NCI-H1417 treated with DMSO at 0.1 percent for 48 hours (cell line): Measurements from ENCODE around the gene NSG2.
"Not testable (repeated sequence)": the region's sequence is repeated elsewhere in the genome, so short reads cannot be mapped to it uniquely, and the experiment has no call there.

Source experiments
- DNase-seq: peaks from one replicate; lab custom pipeline; 2025; lab: John Stamatoyannopoulos, UW

Gene NSG2

GRCh38 chr5:174101195-174101730, 55.8 kb downstream of the NSG2 start:
- no peak for DNase-seq

DNA sequence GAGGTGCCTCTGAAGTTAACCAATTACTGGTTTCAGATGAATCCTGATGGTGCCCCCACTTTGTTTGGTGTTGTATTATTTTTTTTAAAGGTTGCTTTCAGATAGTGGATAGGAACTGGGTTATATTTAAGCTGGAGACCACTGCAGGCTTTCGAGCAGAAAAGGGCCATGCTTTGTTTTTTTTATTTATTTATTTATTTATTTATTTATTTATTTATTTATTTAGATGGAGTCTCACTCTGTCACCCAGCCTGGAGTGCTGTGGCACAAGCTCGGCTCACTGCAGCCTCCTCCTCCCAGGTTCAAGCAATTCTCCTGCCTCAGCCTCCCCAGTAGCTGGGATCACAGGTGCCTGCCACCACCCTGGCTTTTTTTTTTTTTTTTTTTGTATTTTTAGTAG, 57.1 kb downstream of the NSG2 start:
- not testable (repeated sequence) for DNase-seq

DNA sequence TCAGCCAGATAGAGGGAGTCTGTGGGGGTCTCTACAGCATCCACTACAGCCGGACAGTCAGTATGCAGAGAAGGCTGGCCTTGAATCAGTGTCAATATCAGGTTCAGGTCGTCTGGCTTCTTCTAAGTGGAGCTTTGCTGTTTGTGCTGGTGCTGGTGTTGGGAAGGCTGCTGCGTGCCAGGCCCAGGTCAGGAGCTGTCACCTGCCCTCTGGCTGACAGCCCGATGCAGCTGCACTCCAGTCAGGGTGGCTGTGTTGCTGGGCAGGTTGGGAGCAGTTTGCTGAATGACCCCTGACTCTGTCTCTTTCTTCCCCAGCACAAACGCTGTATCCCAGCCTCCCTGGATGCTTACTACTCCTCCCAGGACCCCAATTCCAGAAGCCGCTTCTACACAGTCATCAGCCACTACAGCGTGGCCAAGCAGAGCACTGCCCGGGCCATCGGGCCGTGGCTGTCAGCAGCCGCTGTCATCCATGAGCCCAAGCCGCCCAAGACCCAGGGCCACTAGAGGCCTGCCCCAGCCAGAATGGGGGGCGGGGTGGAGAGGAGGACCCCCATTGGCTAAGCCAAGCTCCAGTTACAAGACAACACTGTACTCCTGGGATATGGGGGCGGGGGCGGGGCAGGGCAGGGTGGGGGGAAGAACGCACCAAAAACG, 61.6 kb downstream of the NSG2 start:
- DNase-seq = no peak

- DNase-seq = no peak
Observed at GRCh38 chr5:174108745-174109144, 63.2 kb downstream of the NSG2 start.

GRCh38 chr5:174109698-174110260, 64.3 kb downstream of the NSG2 start:
- no peak for DNase-seq

DNA sequence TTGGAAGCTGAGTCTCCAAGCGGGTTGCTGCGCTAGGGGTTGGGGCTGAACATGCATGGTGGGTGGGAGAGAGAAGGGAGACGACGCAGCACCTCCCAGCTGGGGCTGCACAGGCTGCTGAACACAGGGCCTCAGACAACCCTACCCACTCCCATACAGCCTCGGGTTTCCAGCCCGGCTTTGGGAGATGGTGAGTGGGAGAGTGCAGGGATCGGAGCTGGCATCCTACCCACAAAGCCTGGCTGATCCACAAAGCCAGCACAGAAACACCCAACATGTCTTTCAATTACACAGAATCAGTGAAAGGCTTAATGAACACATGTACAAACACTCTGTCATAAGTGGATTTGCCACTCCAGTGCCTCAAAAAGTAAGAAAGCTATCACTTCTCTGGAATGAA, 64.8 kb downstream of the NSG2 start:
- DNase-seq = no peak

DNA sequence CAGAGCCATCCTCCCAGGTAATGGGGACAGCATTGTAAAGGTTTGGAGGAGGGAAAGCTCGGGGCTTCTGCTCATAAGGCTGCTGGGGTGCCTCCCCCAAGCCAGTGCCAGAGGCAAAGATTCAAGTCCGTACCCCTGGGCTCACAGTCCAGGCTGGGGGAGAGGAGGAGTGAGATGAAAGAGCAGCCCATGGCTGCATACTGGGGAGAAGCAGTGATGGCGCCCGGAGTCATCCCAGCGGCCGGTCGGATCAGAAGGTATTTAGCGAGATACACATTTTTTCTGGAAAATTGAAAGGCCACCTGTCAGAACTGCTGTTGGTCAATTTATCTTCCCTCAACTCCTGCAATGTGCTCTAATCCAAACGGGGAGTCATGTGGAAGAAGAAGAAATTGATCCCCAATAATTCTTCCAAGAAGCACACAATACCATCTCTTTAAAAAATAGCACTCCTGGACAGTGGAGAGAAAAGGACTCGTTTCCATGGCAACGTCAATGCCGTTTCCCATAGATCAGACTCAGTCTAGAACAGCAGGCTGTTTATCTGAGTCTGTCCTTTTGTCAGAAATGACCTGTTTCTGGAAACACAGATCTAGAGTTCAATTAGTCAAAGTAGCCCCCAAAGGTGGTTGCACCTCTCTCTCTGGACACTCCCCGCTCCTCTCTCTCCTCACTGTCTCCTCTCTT, 65.9 kb downstream of the NSG2 start:
- no peak for DNase-seq

DNA sequence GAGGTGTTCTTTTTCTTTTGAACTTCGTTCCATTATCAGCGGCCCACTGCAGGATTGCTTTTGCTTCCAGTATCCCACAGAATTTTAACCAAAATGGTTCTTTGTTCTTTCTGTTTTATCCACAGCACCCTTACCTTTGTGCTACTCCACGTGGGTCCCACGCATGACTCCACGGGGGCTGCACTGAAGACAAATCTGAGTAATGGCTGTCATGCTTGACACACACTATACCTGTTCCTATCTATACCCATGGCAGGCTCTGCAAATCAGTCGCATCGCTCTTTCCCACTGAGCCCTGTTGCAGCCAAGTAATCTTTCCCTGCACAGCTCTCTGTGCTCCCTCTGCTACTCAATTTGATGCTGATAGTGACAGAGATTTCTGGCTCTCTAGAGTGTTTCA, 69.7 kb downstream of the NSG2 start:
- no peak for DNase-seq

DNA sequence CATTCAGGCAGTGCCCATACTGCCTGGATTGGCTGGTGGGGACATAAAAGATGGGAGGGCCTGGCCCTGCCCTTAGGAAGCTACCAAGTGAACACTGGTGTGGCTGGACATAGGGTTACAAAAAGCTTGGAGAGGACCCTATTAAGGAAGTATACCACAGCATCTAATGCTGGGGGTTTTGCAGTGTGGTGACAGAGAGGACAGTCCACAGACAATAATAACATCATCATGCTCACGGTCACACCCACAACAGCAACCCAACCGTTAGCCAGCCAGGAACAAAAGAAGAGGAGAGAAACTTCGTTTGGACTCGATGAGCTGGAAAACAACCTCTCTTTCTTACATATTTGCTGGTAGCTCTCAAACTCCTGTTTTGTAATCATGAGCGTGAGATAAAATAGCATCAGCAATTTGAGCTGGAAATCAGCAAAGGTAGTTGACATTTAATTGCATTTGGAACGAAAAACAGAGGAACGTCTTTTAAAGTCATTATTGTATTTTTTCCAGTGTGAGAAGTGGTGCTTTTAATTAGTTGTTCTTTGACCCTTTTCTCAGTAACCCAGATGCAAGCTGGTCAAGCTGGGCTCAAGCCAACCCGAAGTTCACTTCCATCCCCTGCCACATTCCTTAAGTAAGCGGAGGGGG, 73.4 kb downstream of the NSG2 start:
- no peak for DNase-seq

GRCh38 chr5:174119468-174119881, 74.0 kb downstream of the NSG2 start:
- DNase-seq = no peak

GRCh38 chr5:174120401-174121005, 75.0 kb downstream of the NSG2 start:
- DNase-seq = no peak

- DNase-seq = no peak
Observed at GRCh38 chr5:174134545-174134944, 89.0 kb downstream of the NSG2 start.

DNA sequence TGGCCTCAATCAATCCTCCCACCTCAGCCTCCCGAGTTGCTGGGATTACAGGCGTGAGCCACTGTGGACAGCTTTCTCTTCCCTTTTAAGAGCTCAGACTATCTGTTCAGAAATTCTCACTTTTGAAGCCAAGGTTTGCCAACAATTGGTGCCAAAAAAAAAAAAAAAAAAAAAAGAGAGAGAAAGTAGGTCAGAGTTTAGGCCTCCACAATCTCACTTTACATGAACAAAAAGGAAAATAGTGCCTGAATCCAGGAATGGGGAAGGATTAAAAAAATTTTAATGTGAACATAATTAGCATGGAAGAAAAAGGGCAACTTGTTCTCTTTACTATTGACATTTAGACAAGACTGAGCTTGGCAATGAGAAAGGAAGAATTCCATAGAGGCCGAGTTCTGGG, 94.1 kb downstream of the NSG2 start:
- DNase-seq = no peak

DNA sequence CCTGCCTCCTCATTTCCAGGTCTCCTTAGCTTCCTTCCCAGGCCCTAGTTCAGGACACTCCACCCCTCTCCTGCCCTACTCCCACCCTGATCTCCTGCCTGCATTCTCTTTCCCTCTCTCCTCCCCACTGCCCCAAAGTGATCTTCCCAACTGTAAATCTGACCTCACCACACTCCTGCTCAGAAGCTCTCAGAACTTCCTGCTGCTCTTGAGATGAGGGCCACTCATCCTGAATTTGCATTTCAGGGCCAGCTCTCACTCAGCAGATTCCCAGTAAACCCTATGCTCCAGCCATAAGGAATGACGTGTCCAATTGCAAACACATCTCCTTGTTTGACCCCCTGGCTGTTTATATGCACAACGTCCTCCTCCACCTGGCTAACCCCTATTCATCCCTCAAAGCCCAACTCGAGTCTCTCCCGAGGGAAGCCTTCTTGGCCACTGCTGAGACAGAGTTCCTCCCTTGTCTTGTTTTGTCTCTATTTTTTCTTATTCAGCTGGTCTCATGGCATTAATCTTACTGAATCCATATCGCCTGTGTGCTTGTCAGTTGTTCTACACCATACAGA, 95.0 kb downstream of the NSG2 start:
- DNase-seq = no peak

GRCh38 chr5:174141398-174141797, 95.9 kb downstream of the NSG2 start:
- DNase-seq = no peak

GRCh38 chr5:174145091-174145490, 99.6 kb downstream of the NSG2 start:
- no peak for DNase-seq

GRCh38 chr5:174145821-174146220, 100.3 kb downstream of the NSG2 start:
- DNase-seq = no peak

GRCh38 chr5:174146556-174146955, 101.0 kb downstream of the NSG2 start:
- no peak for DNase-seq

DNA sequence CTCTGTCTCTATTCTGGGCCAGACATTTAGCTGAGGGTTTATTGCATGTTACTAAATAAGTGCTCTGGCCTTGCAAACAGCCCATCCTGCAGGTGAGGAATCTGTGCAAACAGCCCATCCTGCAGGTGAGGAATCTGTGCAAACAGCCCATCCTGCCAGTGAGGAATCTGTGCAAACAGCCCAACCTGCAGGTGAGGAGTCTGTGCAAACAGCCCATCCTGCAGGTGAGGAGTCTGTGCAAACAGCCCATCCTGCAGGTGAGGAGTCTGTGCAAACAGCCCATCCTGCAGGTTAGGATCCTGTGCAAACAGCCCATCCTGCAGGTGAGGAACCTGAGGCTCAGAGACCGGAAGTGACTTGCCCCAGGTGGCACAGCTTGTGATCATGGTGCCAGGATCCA, 101.5 kb downstream of the NSG2 start:
- DNase-seq = not testable (repeated sequence)

- no peak for DNase-seq
Observed at GRCh38 chr5:174147551-174147950, 102.0 kb downstream of the NSG2 start.

DNA sequence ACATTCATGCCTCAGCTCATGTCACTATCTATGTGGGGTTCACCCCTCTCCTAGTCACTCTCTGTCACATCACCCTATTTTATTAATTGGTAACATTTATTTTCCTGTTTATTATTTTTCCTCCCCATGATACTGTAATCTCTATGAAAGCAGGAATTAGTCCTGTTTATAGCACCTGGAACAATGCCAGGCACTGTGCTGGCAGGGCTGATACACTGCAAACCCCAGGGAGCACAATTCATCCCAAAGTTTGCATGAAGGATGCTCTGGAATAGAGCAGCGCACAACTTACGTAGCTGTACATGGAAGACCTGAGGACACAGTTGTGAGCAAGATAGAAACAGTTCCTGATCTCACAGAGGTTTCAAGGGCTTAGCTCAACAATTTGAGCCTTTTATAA, 103.2 kb downstream of the NSG2 start:
- DNase-seq = no peak

DNA sequence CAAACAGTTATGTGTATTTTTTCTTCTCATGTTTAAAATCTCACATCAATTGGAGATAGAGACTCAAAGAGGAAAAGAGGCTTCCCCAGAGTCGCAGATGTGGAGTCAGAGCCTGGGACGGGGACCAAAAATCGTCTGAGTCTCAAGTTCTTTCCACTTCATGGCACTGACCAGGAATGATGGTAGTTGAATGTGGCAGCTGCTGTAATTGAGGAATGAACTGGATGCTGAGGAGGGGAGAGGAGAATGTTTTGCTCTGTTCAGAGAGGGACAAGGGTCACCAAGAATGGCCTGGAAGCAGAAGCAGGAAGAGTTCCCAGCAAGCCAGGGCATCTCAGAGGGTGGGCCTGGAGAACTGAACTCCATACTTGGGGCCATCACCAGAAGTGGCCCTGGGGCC, 103.9 kb downstream of the NSG2 start:
- DNase-seq = no peak
